ENCODE measurements around the gene GPRC5C.
"Not testable (repeated sequence)": the region's sequence is repeated elsewhere in the genome, so short reads cannot be mapped to it uniquely, and the experiment has no call there.

Gene GPRC5C

DNA sequence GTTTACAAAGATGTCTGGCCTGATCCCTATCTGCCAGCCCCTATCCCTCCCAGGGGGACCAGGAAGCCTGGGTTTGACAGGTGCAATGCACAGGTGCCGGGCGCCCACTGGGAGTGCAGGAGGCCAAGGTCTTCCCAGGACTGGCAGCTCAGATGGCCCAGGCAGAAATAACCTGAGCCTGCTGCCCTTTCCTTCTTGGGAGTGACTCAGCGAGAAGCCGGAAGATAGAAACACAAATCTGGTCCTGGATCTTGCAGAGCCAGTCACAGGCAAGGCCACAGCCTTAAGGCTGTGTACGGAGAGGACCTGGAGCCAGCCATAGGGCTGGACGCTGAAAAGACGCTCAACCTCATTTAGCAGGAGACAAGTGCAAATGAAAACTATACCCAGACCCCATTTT lies 36.9 kb upstream of the GPRC5C start:
- FAIRE-seq, result no peak
- TF ChIP-seq CTCF (IDR thresholded peaks at IDR 0.05; ENCODE audit: insufficient read depth, missing control alignments), result no peak
- no peak for DNase-seq (ENCODE audit: insufficient read length, low spot score)

- DNase-seq (ENCODE audit: insufficient read length, low spot score), result no peak
- no peak for TF ChIP-seq CTCF (IDR thresholded peaks at IDR 0.05; ENCODE audit: insufficient read depth, missing control alignments)
- FAIRE-seq, result no peak
Measured at GRCh38 chr17:74396567-74396966, 35.3 kb upstream of the GPRC5C start.

DNA sequence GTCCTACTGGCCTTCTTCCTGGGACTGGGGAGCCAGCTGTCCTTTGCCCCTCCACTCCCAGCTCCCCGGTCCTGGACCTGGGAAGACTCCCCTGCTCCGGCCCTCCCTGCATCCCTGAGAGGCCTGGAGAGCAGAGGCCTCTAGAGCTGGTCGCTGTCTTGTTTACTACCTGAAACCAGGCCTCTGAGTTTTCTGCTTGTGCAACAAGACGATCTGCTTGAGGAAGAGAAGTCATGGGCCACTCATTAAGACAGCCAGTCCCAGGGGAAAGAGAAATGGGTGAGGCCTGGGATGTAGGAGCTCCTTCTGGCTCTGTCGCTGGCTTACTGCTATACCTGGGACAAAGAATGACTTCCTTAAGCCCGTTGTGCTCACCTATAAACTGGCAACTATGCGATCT lies 29.8 kb upstream of the GPRC5C start:
- TF ChIP-seq CTCF (IDR thresholded peaks at IDR 0.05; ENCODE audit: insufficient read depth, missing control alignments), result no peak
- no peak for FAIRE-seq
- DNase-seq (ENCODE audit: insufficient read length, low spot score), result no peak

DNA sequence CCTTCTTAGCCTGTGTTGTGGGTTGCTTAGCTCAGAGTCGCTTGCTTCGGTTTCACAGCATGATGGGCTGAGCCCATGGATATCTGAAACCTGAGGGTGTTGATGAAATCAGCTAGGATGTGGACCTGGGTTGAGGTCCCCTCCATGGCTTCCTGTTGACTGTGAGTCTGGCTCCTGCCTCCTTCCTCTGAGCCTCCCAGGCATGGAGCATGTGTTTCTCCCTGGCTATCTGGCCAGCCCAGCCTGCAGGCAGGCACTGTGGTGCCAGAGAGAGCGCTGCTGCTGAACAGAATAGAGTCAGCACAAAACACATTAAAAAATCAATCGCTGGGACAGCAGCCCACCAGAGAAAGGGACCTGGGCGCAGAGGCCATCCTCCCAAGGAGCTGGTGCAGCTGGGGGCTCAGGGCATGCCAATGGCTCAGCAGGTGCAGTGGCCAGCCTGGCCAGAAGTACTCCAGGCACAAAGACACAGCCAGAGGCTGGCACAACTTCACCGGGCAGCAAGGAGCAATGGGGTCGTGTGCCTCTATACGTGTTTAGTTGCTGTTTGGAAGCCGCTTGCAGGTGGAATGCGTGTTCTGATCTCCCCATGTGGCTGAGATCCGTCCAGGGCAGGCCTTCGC lies 28.3 kb upstream of the GPRC5C start:
- DNase-seq (ENCODE audit: insufficient read length, low spot score) (no peak), FAIRE-seq (no peak)
- no peak for TF ChIP-seq CTCF (IDR thresholded peaks at IDR 0.05; ENCODE audit: insufficient read depth, missing control alignments)

DNA sequence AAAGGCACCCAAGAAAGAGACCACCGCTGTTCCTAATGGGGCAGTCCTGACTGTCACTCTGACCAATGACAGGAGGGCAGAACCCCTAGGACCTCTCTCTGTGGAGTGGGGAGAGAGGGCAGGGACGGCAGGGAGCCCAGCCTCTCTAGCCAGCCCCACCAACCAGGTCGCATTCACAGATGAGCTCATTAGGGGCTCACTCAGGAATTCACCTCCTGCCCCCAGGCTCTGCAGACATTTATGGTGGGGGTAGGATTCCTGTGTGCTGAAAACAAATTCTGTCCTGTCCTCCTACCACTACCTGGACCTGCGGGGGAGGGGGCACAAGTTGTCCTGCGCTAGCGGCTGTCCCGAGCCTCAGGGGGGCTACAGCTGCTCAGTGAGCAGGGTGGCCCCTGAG lies 27.7 kb upstream of the GPRC5C start:
- DNase-seq (ENCODE audit: insufficient read length, low spot score) (no peak), FAIRE-seq (no peak)
- TF ChIP-seq CTCF (IDR thresholded peaks at IDR 0.05; ENCODE audit: insufficient read depth, missing control alignments), result no peak

GRCh38 chr17:74404789-74405188 lies 27.1 kb upstream of the GPRC5C start:
- no peak for DNase-seq (ENCODE audit: insufficient read length, low spot score)
- no peak for TF ChIP-seq CTCF (IDR thresholded peaks at IDR 0.05; ENCODE audit: insufficient read depth, missing control alignments)
- FAIRE-seq, result no peak

GRCh38 chr17:74405311-74405710 lies 26.6 kb upstream of the GPRC5C start:
- DNase-seq (ENCODE audit: insufficient read length, low spot score); FAIRE-seq: not testable (repeated sequence)

DNA sequence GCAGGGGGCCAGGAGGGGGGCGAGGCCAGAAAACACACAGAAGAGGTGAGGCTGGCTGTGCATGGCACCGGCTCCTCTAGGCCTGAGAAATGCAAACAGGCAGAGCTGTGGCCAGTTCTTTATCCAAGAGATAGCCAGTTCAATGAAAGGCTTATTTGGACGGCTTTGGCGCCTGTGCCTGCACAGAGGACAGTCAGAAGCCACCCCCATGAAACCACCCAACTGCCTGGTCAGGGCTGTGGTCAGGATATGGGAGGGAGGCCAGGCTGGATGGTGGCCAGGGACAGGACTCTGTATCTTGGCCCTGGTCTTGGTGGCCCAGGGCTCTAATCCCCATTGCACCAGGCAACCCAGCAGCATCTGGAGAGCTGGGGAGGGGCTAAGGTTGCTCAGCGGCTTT lies 24.5 kb upstream of the GPRC5C start:
- DNase-seq (ENCODE audit: insufficient read length, low spot score) (no peak), FAIRE-seq (no peak)
- TF ChIP-seq CTCF (IDR thresholded peaks at IDR 0.05; ENCODE audit: insufficient read depth, missing control alignments), result no peak

All from D721Med (cell line).